ENCODE data around the gene NCR3LG1. TPM values are rescaled to one million over a fixed set of nuclear protein-coding genes. Genes with fewer than 3 reads are reported as not detected.

The NCR3LG1 gene
- total and polyA plus RNA-seq, 2 of the 4 experiments (the other 2 are of a cell fraction), result 1.7 to 4.1 TPM

DNA sequence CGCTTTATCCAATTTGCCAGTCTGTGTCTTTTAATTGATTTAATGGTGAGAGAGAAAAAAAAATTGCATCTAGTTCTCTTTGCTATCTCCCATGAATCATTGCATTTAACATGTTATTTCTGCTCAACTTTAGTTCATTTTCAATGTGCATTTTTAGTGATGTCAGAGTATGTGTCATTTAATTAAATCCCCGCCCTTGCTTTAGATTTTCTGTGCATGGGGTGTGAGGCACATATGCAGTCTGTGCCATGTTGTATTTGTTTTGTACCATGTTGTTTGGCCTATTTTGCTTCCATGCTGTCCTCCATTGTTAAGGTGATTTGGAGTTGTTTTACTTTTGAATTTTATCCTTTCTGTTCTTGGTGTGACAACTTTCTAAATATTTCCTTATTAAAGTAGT lies 8.3 kb upstream of the NCR3LG1 start:
- WGBS, 2 experiments (ENCODE audit: extremely low coverage in 2 of 2, insufficient read length in 1 of 2), result no CpG with 5 or more reads among the region's 2 CpGs

More for the DNA sequence above, 8.3 kb upstream of the NCR3LG1 start:
- Histone ChIP-seq H2BK20ac (ENCODE audit: low read depth, low read length) (no peak overlapping the region), H3K23ac (ENCODE audit: low read depth, low read length) (no peak overlapping the region), H3K4me1 (ENCODE audit: control insufficient read depth, insufficient read depth, low read length) (no peaks in the 10 kb centered on the region), H3K27me3 (ENCODE audit: control insufficient read depth, insufficient read depth, low read length) (no peaks in the 10 kb centered on the region), H3K18ac (ENCODE audit: low read depth, low read length) (no peak overlapping the region), H4K91ac (ENCODE audit: insufficient read depth, low read depth, low read length) (no peak overlapping the region), H3K9me1 (ENCODE audit: insufficient read depth, low read length) (no peaks in the 10 kb centered on the region), H2AFZ (replicated peaks; ENCODE audit: low read length, poor library complexity) (no peak overlapping the region), H2BK15ac (ENCODE audit: low read depth, low read length) (no peak overlapping the region), H3K9ac (ENCODE audit: low read depth, low read length) (no peak overlapping the region), H2BK5ac (ENCODE audit: low read depth, low read length, poor library complexity, severe bottlenecking) (no peak overlapping the region), H3K4me3 (ENCODE audit: insufficient read depth, low read depth, low read length) (no peak overlapping the region), H4K8ac (ENCODE audit: low read depth in 2 of 2, low read length in 2 of 2) (no peak overlapping the region), H2AK9ac (replicated peaks; ENCODE audit: low read depth, low read length, poor library complexity) (no peak overlapping the region), H3K79me1 (ENCODE audit: low read depth in 1 of 2, low read length in 2 of 2) (no peaks in the 10 kb centered on the region), H2AK5ac (ENCODE audit: low read depth, low read length) (no peak overlapping the region), H3K27ac (ENCODE audit: insufficient read depth, low read length) (no peak overlapping the region), H3K4me2 (ENCODE audit: low read depth, low read length) (no peak overlapping the region), H3K56ac (ENCODE audit: extremely low read depth, insufficient read depth, low read length) (no peak overlapping the region), H2BK120ac (ENCODE audit: low read depth, low read length) (no peak overlapping the region), H3K36me3 (ENCODE audit: control insufficient read depth, insufficient read depth, low read length) (no peaks in the 10 kb centered on the region), H4K5ac (ENCODE audit: low read depth, low read length) (no peak overlapping the region), H3K9me3 (ENCODE audit: control insufficient read depth, insufficient read depth, low read length) (no peaks in the 10 kb centered on the region), H3K4ac (ENCODE audit: low read depth, low read length) (no peak overlapping the region), H3K14ac (replicated peaks; ENCODE audit: low read depth, low read length) (no peak overlapping the region), H4K20me1 (ENCODE audit: insufficient read depth, low read length) (no peaks in the 10 kb centered on the region)
- in situ Hi-C loops (cut with MboI; ENCODE audit: low sequenced_read_pairs), result no loop called here
- BruUV-seq (replicated peaks), result no TSS peak
- dilution Hi-C loops (cut with HindIII; ENCODE audit: low sequenced_read_pairs, unreplicated experiment), result no loop called here
- POLR2A ChIA-PET (ENCODE audit: unreplicated experiment), result no interaction called here
- CTCF ChIA-PET, result no interaction called here
- TF ChIP-seq RCOR1 (IDR thresholded peaks at IDR 0.05; ENCODE audit: insufficient replicate concordance, low read length) (no peak), BHLHE40 (IDR thresholded peaks at IDR 0.05; ENCODE audit: low read depth, low read length) (no peak), RAD21 (IDR thresholded peaks at IDR 0.05; ENCODE audit: low read length) (no peak), CEBPB (IDR thresholded peaks at IDR 0.05; ENCODE audit: low read depth, low read length) (no peak), NFE2L2 (IDR thresholded peaks at IDR 0.05; ENCODE audit: low read depth, low read length) (no peak), MAFK (IDR thresholded peaks at IDR 0.05; ENCODE audit: low read depth, low read length) (no peak), MXI1 (IDR thresholded peaks at IDR 0.05; ENCODE audit: borderline replicate concordance, low read depth, low read length) (no peak), MAZ (IDR thresholded peaks at IDR 0.05; ENCODE audit: borderline replicate concordance, low read depth, low read length) (no peak)
- TF ChIP-seq, protein P1, sequence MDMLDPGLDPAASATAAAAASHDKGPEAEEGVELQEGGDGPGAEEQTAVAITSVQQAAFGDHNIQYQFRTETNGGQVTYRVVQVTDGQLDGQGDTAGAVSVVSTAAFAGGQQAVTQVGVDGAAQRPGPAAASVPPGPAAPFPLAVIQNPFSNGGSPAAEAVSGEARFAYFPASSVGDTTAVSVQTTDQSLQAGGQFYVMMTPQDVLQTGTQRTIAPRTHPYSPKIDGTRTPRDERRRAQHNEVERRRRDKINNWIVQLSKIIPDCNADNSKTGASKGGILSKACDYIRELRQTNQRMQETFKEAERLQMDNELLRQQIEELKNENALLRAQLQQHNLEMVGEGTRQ (IDR thresholded peaks at IDR 0.05; ENCODE audit: low read depth, low read length), result no peak
- TF ChIP-seq, protein P2, sequence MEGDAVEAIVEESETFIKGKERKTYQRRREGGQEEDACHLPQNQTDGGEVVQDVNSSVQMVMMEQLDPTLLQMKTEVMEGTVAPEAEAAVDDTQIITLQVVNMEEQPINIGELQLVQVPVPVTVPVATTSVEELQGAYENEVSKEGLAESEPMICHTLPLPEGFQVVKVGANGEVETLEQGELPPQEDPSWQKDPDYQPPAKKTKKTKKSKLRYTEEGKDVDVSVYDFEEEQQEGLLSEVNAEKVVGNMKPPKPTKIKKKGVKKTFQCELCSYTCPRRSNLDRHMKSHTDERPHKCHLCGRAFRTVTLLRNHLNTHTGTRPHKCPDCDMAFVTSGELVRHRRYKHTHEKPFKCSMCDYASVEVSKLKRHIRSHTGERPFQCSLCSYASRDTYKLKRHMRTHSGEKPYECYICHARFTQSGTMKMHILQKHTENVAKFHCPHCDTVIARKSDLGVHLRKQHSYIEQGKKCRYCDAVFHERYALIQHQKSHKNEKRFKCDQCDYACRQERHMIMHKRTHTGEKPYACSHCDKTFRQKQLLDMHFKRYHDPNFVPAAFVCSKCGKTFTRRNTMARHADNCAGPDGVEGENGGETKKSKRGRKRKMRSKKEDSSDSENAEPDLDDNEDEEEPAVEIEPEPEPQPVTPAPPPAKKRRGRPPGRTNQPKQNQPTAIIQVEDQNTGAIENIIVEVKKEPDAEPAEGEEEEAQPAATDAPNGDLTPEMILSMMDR (conservative IDR thresholded peaks at IDR 0.05; ENCODE audit: low read depth, low read length), result no peak
- no peak for DNase-seq
- intact Hi-C loops (cut with micrococcal nuclease), result no loop called here
- no peak for ATAC-seq (ENCODE audit: low read depth)
